ENCODE results near the gene CATSPER1. TPM values are rescaled to one million over a fixed set of nuclear protein-coding genes. Genes with fewer than 3 reads are reported as not detected.

CATSPER1 gene
- total RNA-seq: not detected in 2 replicates

DNA sequence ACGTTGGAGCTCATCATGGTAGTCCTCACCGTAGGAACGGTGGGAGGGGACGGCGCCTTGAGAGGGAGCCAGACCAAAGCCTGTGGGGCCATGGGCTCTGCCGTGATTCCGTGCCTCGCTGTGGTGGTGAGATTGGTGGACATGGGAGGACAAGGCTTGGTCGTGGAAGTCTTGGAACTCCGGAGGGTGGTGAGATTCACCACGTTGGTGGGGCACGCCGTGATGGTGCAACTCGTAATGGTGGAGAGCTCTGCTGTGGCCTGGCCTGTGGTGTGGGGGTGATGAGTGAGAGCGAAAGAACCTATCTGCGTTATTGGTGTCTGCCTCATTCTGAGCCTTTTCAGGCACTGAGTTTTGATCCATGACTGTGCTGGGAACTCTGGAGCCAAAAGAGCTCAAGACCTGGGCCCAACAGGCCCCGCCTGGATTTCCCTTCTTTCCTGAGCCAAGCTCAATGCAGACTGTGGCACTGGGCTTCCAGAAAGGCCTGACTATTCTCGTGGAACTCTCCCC lies at the start of gene CATSPER1:
Gene CATSPER1, minus strand, starts transcription at position 463 of the 513 bp plus-strand sequence. Its CDS starts 100 bp downstream, at position 363.

DNA sequence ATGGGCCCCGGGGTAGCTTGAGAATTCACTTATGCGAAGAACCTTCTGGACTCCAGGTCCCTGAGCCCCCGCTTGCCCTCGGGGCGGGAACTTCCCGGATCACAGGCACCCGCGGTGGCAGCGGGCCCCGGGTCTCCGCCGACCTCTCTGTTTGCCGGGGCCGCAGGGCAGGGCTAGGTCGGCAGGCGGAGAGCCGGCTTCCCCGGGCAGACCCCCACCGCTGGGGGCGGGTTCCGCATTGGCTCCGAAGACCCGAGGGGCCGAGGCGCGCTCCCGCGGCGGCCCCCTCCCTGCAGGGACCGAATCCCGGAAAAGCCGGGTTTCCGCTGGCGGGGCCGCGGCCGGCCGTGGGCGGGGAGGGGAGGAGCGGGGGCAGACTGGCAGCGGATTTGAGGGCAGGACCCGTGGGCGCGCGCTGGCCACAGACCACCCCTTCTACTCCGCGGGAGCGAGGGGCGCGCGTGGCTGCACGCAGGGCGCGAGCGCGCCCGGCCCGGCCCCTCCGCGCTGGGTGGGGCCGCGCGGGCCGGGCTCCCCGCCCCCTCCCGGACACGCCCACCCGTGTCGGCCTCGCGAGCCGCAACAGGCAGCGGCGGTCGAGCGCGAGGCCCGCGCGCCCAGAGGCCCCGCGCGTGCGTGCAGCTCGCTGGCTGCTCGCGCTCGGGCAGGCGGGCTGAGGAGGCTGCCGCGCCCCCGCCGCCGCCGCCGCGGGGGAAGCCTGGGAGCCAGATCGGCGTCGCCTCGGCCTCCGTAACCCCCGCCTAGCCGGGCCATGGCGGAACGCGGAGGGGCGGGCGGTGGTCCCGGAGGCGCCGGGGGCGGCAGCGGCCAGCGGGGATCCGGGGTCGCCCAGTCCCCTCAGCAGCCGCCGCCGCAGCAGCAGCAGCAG lies 43.7 kb upstream of the CATSPER1 start, which contains the start of gene PACS1:
Gene PACS1, plus strand, starts transcription at position 558 of the 889 bp plus-strand sequence. Its CDS starts 215 bp downstream, at position 773.

DNA sequence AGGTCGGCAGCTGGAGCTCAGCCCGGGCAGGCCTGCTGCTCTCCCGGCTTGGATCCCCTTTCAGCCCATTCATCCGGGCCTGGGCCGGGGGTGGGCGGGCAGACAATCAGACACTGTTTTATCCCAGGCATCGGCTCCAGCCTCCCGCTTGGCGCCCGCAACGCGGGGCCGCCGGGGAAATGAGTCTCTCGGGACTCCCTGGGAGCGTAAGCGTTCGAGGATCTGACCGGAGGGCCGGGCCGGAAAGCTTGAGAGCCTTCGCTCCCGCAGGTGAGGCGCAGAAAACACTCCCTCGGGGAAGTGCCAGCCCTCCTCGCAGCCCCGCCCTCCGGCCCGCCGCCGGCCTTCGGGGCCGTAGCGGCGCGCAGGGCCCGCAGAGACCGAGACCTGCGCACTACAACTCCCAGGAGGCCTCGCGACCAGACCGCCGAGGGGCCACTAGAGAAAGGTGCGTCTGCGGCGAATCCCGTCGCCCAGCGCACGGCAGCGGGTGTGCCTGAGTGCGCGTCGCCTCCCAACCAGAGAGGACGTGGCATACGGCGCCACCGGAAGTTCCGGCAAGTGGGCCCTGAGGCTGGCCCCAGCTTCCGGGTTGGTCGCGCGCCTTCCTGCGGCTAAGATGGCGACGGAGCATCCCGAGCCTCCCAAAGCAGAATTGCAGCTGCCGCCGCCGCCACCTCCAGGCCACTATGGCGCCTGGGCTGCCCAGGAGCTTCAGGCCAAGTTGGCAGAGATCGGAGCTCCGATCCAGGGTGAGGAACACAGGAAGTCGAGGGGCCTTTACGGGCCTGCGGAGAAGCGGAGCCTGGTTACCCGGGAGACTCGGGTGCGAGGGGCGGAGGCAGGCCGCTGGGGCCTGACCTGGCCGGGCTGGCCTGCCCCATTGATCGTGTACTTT lies 25.7 kb upstream of the CATSPER1 start, which contains the start of gene SF3B2:
Gene SF3B2, plus strand, starts transcription at position 599 of the 898 bp plus-strand sequence. Its CDS starts 21 bp downstream, at position 620.

DNA sequence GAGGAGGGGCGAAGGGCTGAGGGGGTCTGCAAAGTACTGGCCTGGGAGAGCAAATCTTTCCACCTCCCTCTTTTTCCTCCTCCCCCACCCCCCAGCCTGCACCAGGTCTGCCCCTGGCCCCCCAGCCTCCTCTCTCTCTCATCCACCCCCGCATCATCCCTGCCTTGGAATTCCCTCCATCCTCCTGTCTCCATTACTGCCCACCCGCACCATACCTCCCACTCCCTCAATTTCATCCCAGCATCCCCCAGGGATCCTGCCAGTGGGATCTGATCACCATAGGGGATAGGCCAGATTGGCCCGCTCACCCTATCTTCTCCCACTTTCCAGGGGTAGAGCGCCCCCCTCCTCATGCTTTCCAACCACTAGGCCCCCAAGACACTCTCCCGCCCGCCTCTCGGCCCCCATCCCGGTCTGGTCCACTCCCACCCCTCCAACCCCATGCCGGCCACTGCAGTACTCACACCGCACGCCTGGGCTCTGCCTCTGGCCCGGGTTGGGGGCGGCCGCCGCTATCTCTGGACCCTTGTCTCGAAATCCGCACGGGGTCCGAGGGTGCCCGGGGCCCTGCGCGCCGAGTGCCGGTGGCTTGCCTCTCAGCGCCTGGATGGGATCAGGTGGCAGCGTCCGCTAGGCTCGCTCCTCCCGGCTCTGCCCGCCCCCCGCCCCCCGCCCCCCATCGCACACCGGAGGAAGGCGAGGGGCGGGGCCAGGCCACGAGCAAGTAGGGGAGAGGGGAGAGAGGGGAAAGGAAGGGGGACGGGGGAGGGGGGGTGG lies 22.5 kb upstream of the CATSPER1 start, which contains the start of gene GAL3ST3:
Gene GAL3ST3, minus strand, starts transcription at position 615 of the 777 bp plus-strand sequence. CDS start 3,746 bp downstream, outside the sequence.

DNA sequence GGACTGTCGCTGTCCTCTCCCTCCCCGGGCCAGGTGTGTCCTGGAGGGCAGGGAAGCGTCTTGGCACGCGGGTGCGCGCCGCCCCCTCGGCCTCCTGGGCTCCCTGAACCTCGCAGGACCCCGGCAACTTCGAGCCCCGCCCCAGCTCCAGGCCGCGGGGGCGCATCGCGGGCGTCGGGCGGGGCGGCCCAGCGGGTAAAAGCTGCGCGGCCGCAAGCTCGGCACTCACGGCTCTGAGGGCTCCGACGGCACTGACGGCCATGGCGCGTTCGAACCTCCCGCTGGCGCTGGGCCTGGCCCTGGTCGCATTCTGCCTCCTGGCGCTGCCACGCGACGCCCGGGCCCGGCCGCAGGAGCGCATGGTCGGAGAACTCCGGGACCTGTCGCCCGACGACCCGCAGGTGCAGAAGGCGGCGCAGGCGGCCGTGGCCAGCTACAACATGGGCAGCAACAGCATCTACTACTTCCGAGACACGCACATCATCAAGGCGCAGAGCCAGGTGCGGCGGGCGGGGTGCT lies 14.4 kb downstream of the CATSPER1 start, which contains the start of gene CST6:
Gene CST6, plus strand, starts transcription at position 224 of the 519 bp plus-strand sequence. Its CDS starts 37 bp downstream, at position 261.

DNA sequence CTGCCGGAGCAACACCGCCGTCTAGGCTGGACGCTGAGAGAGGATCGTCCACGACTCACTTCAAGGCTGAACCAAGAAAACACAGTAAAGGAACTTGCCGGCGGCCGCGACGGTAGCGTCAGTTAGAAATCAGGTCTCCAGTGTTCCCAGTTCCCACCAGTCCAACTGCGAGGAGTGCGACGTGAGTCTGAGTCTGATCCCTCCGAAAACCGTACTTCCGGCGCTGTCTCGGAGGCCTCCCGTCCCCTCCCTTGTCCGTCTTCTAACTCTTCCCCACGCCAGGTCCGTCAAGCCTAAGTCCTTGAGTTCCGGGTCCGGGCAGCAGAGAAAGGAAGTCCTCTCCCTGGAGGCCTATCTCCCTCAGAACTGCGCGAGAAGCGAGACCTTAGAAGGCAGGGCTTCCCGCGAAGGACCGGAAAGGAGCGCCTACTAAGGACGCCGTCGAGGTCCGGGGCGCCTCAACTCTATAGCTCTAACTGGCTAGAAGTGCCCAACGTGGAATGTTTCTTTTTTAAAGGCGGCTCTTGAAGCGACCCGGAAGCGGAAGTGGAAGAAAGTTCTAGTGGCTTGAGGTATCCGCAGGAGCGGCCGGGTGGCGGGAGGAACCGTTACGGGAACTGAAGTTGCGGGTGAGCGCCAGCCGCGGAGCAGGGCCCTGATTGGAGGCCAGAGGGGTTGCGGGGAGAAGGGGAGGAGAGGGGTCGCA lies 24.2 kb downstream of the CATSPER1 start, which contains the start of the genes BANF1 and EIF1AD:
Gene BANF1, plus strand, starts transcription at position 562 of the 706 bp plus-strand sequence. CDS start 748 bp downstream, outside the sequence.
Gene EIF1AD, minus strand, starts transcription at position 216 of the 706 bp plus-strand sequence. CDS start 1,768 bp downstream, outside the sequence.

Other genes starting within 250 kb of the CATSPER1 start
- 11.2 and 14.4 TPM in 2 replicates for gene AP5B1, start 245.5 kb downstream of the CATSPER1 start, total RNA-seq
- not detected in 2 replicates for gene OVOL1, start 239.4 kb downstream of the CATSPER1 start, total RNA-seq
- 0.32 and 1.3 TPM in 2 replicates for gene SNX32, start 192.5 kb downstream of the CATSPER1 start, total RNA-seq
- gene CFL1, start 168.3 kb downstream of the CATSPER1 start, total RNA-seq: 1,265 and 1,321 TPM in 2 replicates
- 32.7 and 38.1 TPM in 2 replicates for gene MUS81, start 166.0 kb downstream of the CATSPER1 start, total RNA-seq
- 199 and 280 TPM in 2 replicates for gene EFEMP2, start 153.7 kb downstream of the CATSPER1 start, total RNA-seq
- not detected in 2 replicates for gene CTSW, start 146.6 kb downstream of the CATSPER1 start, total RNA-seq
- gene FIBP, start 138.0 kb downstream of the CATSPER1 start, total RNA-seq: 101 and 125 TPM in 2 replicates
- 75.8 and 91.2 TPM in 2 replicates for gene CCDC85B, start 135.8 kb downstream of the CATSPER1 start, total RNA-seq
- gene FOSL1, start 126.1 kb downstream of the CATSPER1 start, total RNA-seq: 33.4 and 37.7 TPM in 2 replicates
- 12.3 and 14.6 TPM in 2 replicates for gene C11orf68, start 107.4 kb downstream of the CATSPER1 start, total RNA-seq
- gene DRAP1, start 107.1 kb downstream of the CATSPER1 start, total RNA-seq: 122 and 141 TPM in 2 replicates
- not detected in 2 replicates for gene TSGA10IP, start 81.0 kb downstream of the CATSPER1 start, total RNA-seq
- 23.3 and 25.5 TPM in 2 replicates for gene SART1, start 64.7 kb downstream of the CATSPER1 start, total RNA-seq
- gene EIF1AD, start 24.3 kb downstream of the CATSPER1 start, total RNA-seq: 24.9 and 36.8 TPM in 2 replicates
- 48.0 and 54.7 TPM in 2 replicates for gene BANF1, start 24.0 kb downstream of the CATSPER1 start, total RNA-seq
- gene CST6, start 14.5 kb downstream of the CATSPER1 start, total RNA-seq: 0.32 TPM in 1 of 2 replicates, not detected in the other
- not detected in 2 replicates for gene GAL3ST3, start 22.7 kb upstream of the CATSPER1 start, total RNA-seq
- 103 and 107 TPM in 2 replicates for gene SF3B2, start 25.9 kb upstream of the CATSPER1 start, total RNA-seq
- gene PACS1, start 43.8 kb upstream of the CATSPER1 start, total RNA-seq: 40.3 and 48.8 TPM in 2 replicates
- gene KLC2, start 231.2 kb upstream of the CATSPER1 start, total RNA-seq: 12.3 and 15.0 TPM in 2 replicates
- 147 and 156 TPM in 2 replicates for gene RAB1B, start 242.2 kb upstream of the CATSPER1 start, total RNA-seq

Measured in cardiac atrium fibroblast (primary cell).